HepG2 (cell line): ENCODE measurements around the gene UTS2R. TPM values are rescaled to one million over a fixed set of nuclear protein-coding genes. Genes with fewer than 3 reads are reported as not detected.

Source experiments
- KAT8 ChIP-seq: IDR thresholded peaks from 2 replicates; pipeline ENCODE4 v1.6.1; 2016; ENCODE audit warnings: missing genetic modification reagents, missing compliant biosample characterization
- RNF2 ChIP-seq: fragments of 450-650 bp; conservative IDR thresholded peaks from 2 replicates; pipeline ENCODE4 v1.6.1; 2016; ENCODE audit warnings: low read depth
- ZBTB1 ChIP-seq: sonication (generic); formaldehyde crosslinking; IDR thresholded peaks from 2 replicates; pipeline ENCODE4 v1.4.0; 2020; ENCODE audit warnings: missing genetic modification reagents, borderline replicate concordance
- polyA plus RNA-seq, 8 experiments: library from polyadenylated mRNA; depleted of rRNA in 3 of 8; stranded (reverse) in 7 of 8; unstranded in 1 of 8; fragments of >200 nt; fragmentation: Illumina TruSeq in 4 of 8; extraction: Trizol in 4 of 8; gene quantifications; 2 replicates each; pipeline versions ENCODE4 v1.2.1 to v1.2.3, GENCODE V29; 2011 to 2016; ENCODE audit warnings: low read depth in 4 of 8, missing spikeins in 1 of 8, mixed read lengths in 1 of 8; ENCODE audit not compliant: insufficient read depth in 1 of 8
- total RNA-seq, 5 experiments: library from RNA; depleted of rRNA; stranded (reverse); fragments of >200 nt; fragmentation: Illumina TruSeq; extraction: Trizol; gene quantifications; 2 replicates each; pipeline ENCODE4 v1.2.3, GENCODE V29; 2016; ENCODE audit warnings: low read depth in 1 of 5
- TF ChIP-seq, protein P1 (sequence below): IDR thresholded peaks from 2 replicates; pipeline ENCODE4 v1.6.1; 2016; ENCODE audit warnings: low read depth, missing genetic modification reagents, missing compliant biosample characterization
- TF ChIP-seq, protein P2 (sequence below): sonication (generic); formaldehyde crosslinking; IDR thresholded peaks from 2 replicates; pipeline ENCODE4; 2020; ENCODE audit warnings: missing genetic modification reagents, mild to moderate bottlenecking, borderline replicate concordance

Gene UTS2R
- total and polyA plus RNA-seq, 2 of the 13 experiments (the other 11 are each of a cell fraction or from before 2014, with no cell fraction given), result 0.13 to 0.15 TPM

DNA sequence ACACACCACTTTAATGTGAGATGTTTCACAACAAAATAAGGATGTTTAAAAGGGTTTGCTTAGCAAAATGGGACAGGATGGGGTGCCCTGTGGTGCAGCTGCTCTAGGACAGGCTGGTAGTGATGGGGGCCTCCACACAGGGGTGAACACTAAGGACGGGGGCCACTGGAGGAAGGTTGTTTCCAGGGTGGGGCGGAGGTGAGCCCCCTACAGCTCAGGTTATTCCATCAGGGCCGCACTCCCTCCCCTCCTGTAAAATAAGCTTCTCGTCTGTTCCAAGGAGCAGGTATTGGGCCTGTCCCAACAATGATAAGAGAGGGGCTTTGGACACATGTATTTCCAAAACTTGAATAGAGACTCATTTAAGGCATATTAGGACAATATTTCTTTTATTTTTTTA, 44.7 kb downstream of the UTS2R start (continued):
- TF ChIP-seq, protein P1, sequence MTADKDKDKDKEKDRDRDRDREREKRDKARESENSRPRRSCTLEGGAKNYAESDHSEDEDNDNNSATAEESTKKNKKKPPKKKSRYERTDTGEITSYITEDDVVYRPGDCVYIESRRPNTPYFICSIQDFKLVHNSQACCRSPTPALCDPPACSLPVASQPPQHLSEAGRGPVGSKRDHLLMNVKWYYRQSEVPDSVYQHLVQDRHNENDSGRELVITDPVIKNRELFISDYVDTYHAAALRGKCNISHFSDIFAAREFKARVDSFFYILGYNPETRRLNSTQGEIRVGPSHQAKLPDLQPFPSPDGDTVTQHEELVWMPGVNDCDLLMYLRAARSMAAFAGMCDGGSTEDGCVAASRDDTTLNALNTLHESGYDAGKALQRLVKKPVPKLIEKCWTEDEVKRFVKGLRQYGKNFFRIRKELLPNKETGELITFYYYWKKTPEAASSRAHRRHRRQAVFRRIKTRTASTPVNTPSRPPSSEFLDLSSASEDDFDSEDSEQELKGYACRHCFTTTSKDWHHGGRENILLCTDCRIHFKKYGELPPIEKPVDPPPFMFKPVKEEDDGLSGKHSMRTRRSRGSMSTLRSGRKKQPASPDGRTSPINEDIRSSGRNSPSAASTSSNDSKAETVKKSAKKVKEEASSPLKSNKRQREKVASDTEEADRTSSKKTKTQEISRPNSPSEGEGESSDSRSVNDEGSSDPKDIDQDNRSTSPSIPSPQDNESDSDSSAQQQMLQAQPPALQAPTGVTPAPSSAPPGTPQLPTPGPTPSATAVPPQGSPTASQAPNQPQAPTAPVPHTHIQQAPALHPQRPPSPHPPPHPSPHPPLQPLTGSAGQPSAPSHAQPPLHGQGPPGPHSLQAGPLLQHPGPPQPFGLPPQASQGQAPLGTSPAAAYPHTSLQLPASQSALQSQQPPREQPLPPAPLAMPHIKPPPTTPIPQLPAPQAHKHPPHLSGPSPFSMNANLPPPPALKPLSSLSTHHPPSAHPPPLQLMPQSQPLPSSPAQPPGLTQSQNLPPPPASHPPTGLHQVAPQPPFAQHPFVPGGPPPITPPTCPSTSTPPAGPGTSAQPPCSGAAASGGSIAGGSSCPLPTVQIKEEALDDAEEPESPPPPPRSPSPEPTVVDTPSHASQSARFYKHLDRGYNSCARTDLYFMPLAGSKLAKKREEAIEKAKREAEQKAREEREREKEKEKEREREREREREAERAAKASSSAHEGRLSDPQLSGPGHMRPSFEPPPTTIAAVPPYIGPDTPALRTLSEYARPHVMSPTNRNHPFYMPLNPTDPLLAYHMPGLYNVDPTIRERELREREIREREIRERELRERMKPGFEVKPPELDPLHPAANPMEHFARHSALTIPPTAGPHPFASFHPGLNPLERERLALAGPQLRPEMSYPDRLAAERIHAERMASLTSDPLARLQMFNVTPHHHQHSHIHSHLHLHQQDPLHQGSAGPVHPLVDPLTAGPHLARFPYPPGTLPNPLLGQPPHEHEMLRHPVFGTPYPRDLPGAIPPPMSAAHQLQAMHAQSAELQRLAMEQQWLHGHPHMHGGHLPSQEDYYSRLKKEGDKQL (CRISPR knock-in tag), result no peak
- TF ChIP-seq RNF2 (no peak), KAT8 (CRISPR knock-in tag) (no peak), ZBTB1 (CRISPR knock-in tag) (no peak)
- TF ChIP-seq, protein P2, sequence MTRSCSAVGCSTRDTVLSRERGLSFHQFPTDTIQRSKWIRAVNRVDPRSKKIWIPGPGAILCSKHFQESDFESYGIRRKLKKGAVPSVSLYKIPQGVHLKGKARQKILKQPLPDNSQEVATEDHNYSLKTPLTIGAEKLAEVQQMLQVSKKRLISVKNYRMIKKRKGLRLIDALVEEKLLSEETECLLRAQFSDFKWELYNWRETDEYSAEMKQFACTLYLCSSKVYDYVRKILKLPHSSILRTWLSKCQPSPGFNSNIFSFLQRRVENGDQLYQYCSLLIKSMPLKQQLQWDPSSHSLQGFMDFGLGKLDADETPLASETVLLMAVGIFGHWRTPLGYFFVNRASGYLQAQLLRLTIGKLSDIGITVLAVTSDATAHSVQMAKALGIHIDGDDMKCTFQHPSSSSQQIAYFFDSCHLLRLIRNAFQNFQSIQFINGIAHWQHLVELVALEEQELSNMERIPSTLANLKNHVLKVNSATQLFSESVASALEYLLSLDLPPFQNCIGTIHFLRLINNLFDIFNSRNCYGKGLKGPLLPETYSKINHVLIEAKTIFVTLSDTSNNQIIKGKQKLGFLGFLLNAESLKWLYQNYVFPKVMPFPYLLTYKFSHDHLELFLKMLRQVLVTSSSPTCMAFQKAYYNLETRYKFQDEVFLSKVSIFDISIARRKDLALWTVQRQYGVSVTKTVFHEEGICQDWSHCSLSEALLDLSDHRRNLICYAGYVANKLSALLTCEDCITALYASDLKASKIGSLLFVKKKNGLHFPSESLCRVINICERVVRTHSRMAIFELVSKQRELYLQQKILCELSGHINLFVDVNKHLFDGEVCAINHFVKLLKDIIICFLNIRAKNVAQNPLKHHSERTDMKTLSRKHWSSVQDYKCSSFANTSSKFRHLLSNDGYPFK (CRISPR knock-in tag), result no peak
